Thyroid gland (tissue), 4 donors: ENCODE data around the gene VPS18.

ENCODE experiments used
- CTCF ChIP-seq, 6 experiments: fragments of 200-600 bp in 3 of 6; fragments of 450-650 bp in 3 of 6; sonication (generic) in 3 of 6; IDR thresholded peaks; one replicate each; pipeline ENCODE4 v1.5.1; 2016 to 2019; ENCODE audit warnings: antibody characterized with exemption in 6 of 6, mild to moderate bottlenecking in 2 of 6, inconsistent platforms in 1 of 6, moderate library complexity in 1 of 6
- POLR2A ChIP-seq, 2 donors: fragments of 450-650 bp; IDR thresholded peaks; one replicate each; pipeline ENCODE4 v1.6.1; 2017; ENCODE audit warnings: antibody characterized with exemption in 2 of 2, mild to moderate bottlenecking in 2 of 2, moderate library complexity in 1 of 2

DNA sequence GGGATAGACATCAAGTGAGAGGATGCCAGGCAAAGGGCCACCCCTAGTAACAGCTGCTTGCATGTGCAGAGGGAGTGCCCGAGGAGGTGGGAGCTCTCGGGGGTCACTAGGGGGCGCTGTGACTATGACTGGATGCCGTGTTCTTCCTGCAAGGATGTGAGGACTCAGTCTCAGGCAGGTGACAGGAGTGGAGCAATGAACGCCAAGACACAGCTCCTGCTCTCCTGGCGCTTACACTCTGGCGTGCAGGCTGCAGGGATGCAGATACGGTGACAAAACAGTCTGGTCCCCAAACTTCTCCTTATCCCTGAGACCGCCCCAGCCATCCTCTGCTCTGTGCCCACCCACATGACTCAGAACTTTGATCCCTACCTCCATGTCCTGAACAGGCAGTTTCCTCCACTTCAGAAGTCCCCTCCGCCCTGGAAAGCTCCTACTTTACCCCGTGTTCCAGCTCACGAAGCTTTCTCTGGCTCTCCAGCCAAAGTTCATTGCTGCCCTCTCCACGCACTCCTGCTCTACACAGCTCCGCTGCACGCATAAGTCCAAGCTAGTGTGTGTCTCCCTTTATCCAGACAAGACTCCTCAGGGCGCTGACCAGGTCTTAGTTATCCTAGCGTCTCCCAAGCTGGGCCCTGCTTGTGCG lies 34.9 kb upstream of the VPS18 start:
- TF ChIP-seq CTCF (IDR thresholded peaks at IDR 0.05) (peak in 5 of 6 experiments; percentile 48 to 72 (median 52)), POLR2A (IDR thresholded peaks at IDR 0.05) (no peak)
